EL (cell line): ENCODE data around the gene SLC38A10.

Experiments
- DNase-seq: peaks from one replicate; pipeline ENCODE4 v3.0.0-alpha.2; 2016

The SLC38A10 gene

GRCh38 chr17:81200201-81200600 is 94.9 kb downstream of the SLC38A10 start:
- DNase-seq, result no peak

DNA sequence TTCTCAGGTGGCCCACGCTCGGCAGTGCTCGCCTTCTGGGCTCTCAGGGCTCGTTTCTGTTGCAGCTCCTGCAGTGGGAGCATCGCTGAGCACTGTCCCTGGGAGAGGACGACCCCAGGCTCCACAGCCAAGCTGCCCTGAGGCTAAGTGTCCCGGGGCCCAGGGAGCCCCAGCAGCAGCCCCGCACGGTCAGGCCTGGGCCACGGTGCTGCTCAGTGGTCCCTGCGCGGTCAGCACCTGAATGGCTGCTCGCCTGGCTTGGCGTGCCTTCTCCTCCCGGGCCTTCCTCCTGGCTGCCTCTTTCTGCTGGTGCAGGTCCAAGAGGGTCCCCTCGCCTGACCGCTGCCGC is 95.7 kb downstream of the SLC38A10 start:
- DNase-seq, result no peak

DNA sequence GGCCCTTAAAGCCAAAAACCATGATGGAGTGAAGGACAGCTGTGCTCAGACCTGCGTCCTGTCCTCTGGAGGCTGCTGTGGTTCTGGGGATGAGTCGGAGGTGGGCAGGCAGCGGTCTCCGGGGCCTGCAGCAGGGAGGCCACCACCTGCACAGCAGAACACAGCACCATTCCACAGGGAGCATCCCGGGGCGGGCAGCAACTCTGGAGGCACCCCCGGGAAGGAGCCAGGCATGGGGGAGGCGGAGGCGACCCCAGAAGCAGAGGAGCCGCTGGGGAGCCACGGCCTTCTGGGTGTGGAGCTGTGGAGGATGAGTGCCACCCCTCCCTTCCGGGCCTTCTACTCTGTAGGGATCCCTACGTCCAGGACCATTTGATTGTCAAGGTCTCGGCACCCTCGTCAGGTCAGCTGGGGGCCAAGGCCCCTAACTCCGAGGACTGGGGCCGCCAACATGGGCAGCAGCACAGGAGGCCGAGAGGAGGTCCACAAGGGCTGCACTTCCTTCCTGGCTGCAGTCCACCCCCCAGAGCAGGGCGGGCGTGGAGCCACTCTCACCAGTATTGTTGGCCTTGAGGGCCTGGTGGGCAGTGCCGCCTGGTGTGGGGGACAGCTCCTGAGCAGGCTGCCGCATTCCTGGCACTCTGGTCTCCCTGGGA is 96.2 kb downstream of the SLC38A10 start:
- DNase-seq, result no peak

DNA sequence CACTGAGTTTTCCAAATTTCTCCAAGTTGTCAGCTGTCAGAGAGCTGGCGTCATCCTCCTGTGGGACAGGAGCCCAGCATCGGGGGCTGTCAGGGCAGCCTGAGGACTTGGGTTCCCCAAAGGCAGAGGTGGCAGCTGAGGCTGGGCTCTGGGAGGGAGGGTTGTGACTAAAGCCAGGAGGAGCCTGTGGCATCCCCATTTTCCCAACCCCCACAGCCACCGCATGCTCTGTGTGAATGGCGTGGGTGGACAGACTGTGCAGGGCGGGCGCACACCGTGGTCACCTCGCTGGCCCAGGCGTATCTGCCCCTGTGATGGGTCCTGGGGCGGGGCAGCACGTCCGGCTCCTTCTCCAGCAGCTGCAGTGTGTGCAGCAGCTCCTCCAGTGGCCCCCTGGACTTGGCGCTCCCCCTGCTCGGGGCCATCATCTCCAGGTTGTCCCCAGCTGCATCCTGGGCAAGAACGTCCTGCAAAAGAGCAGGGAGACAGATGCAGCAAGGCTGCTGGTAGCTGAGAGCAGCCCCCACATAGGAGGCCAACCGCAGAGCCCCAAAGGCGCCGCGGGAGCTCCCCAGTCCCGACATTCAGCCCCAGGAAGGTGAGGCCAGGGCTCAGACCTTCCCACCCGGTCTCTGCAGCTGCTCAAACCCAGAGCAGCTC is 97.1 kb downstream of the SLC38A10 start:
- DNase-seq, result no peak

- no peak for DNase-seq
Observed at GRCh38 chr17:81197409-81197795, 97.7 kb downstream of the SLC38A10 start.

GRCh38 chr17:81196505-81197408 is 98.3 kb downstream of the SLC38A10 start:
- no peak for DNase-seq

DNA sequence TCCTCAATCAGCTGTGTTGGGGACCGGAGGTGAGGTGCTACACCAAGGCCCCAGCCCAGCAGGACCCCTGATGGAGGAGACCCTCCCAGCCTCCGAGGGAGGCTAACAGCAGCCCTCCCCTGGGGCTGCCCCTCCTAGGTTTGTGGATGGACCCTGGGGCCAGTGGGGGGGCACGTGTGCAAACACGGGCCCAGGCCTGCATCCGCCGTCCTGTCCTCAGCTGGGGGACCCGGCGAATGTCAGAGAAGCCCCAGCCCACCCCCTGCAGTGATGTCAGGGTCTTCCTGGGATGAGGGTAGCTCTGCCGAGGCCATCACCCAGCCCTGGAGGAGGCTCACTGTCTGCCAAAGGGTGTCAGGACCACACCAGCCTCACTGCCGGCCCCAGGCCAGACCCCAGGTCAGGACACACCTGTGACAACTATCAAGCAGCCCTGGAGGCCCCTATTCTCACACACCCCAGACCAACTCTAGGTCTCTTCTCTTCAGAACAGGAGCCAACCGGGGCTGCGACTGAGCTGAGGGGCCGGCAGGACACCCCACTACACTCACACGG is 99.1 kb downstream of the SLC38A10 start:
- DNase-seq, result no peak
